Stimulated activated CD4-positive, alpha-beta T cell treated with anti-CD3 and anti-CD28 coated beads, Interleukin-1b, Interleukin-23, amount 100 ng/mL, for 24 hours (primary cell): ENCODE data around the gene SND1.

Experiments used
- DNase-seq, 4 experiments: peaks; one replicate each; pipeline ENCODE4 v3.0.0-alpha.2; 2020; ENCODE audit warnings: low read depth in 4 of 4, low spot score in 1 of 4

The SND1 gene

DNA sequence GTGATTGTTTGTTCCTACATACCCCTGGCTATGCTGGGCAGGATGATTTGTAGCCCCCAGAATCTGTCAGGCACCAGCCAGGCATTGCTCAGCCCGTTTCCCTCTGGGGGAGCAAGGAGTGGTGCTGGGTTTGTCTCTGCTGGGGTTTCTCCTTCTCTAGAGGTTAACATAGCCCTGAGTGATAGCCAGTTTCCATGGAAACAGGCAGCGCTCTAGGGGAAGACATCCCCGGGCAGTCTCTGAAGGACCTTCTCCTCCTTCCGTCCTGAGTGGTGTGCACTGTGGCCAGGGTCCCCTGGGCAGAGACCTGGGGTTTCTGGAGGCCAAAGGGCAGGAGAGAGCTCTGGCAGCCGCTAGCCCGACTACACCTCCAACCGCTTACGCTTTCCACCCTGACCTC, 429.8 kb downstream of the SND1 start:
- no peak for DNase-seq

DNA sequence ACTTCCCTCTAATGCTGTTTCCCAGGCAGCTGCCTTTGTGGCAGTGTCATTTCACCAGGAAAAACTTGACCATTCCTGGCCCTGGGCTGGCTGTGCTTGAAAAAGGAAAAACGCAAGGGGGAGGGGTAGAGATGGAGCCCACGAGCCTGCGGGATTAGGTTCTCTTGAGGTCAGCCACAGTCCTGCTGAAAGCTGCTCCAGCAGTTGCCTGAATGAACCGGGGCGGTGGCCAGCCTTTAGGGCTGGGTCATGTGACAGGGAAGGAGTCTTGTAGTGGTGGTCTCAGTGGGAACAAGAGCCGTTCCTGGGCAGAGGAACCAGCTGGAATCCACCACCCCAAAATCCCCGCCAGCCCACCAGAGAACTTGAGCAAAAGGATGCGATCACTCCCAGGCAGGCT, 430.4 kb downstream of the SND1 start:
- no peak for DNase-seq

DNA sequence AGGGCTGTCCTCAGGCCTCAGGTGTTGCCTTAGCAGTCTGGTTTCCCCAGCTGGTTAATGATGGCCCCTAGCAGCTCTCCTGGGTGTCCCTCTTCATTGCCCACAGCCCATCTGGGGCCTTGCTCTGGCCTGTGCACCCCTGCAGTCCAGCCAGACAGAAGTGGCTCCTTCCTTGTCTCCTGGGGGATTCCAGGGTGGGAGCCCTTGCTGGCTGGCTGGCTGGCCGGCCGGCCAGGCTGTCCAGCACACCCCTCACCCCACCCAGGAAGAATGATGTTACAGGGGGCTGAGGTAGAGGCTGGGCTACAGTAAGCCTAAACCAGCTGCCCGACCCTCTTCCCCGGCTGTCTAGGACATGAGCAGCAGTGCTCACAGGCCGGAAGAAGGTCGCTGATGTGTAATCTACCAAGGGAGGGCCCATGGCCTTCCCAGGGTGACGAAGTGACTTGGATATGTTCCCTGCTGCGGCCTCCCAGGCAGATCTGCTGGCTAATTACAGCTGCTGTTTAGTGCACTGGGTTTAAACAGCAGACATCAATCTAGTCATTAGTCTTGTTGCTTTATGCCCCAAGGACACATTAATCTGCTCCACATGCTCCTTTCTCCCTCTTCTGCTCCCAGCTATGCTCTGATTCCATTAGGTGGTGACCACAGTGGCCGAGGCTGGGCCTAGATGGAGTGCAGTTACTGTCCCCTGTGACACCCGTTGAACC, 433.1 kb downstream of the SND1 start:
- no peak for DNase-seq

DNA sequence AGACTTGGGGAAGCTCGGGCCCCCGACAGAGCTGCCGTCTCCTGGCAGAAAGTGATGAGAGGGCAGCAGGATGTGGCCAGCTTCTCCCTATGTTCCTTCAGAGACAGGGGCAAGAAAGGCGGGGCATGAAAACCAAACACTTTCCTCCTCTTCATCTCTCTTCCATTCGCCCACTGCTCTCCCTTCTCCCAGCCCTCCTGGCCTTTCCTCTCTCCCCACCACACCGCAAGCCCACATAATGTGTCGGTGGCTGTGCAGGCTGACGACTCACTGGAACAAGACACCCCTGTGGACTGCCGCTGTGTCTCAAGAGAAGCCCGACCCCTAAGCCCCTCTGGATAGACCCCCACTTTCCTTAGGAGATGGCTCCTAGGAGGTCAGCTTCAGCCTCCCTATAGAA, 438.5 kb downstream of the SND1 start:
- DNase-seq, result no peak

DNA sequence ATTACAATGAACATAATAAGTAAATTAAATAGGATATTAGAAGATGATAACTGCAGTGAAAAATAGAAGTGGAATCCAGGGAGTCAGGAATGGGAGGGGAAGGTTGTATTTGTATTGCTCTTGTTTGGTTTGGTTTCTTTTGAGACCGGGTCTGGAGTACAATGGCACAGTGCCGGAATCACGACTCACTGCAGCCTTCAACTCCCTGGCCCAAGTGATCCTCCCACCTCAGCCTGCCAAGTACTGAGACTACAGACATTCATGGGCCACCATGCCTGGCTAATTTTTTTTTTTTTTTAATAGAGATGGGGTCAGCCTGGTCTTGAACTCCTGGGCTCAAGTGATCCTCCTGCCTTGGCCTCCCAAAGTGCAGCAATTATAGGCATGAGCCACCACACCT, 439.1 kb downstream of the SND1 start:
- no peak for DNase-seq

DNA sequence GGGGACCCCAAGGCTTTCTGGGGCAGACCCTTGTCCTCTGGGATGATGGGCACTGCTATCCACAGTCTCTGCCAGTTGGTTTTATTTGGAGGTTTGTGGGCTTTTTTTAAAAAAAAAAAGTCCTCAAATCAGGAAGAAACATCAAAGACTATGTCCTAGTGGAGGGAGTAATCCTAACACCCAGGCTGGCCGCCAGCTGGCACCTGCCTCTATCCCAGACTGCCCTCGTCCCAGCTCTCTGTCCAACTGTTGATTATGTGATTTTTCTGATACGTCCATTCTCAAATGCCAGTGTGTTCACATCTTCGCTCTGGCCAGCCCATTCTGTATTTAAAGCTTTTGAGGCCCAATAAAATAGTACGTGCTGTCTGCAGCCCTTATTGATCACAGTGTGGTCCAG, 440.2 kb downstream of the SND1 start:
- no peak for DNase-seq

DNA sequence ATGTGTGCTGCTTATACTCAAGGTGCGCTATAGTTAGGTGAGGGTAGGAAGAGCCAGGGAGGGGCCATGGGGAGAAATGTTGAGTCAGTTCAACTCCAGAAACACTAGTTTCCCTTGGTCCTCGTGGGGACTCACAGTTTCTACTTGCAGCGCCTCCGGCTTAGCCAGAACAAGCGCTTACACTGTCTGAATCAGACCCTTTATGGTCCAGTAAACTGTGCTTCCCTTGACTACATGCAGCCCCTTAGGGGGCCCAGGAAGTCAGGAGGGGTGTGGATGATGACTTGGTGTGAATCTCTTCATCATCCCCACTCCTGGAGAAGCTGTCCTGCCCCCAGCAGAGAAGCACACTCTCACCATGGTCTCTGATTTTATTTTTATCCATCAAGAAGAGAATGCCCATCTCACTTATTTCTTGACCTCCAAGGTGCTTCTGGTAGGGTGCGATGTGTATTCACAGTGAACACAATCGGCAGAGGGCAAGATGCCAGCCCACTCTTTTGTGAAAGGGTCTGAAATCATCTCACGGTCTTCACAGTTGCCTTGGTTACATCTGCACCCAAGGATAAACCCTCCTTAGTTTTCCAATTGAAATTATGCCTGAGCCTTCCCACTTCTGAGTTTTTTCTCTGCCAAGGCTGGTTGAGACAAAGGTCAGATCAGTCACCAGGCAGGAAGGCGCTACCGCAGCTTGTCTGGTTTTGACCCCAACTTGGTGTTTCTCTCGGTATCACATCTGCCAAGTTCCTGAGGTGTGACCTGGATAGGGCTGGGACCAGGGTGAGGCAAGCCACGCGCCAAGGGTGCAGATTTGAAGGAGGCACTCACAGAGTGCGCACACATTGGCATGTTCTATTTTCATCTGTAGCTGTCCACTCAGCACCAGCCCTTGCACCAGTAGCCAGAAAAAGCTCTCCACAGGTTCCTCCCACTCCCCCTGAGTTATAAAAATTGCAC, 441.9 kb downstream of the SND1 start:
- DNase-seq, result no peak

DNA sequence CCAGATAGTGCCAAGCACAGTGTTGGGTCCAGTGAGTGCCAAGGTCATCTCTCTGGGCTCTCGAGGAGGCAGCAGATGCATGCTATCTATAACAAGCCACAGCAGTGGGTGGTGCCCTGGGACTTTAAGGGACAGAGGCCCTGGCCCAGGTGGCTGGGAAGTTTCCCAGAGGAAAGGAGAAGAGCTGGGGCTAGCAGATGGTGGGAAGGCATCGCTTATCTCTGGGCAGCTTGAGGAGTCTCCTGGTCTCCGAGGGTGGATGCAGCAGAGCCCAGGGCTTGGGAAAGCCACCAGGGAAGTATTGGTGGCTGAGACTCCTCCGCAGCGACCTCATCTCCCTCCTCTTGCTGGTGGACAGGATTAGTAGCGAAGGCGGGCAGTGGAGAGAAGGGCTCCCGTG, 442.7 kb downstream of the SND1 start:
- DNase-seq, result no peak

DNA sequence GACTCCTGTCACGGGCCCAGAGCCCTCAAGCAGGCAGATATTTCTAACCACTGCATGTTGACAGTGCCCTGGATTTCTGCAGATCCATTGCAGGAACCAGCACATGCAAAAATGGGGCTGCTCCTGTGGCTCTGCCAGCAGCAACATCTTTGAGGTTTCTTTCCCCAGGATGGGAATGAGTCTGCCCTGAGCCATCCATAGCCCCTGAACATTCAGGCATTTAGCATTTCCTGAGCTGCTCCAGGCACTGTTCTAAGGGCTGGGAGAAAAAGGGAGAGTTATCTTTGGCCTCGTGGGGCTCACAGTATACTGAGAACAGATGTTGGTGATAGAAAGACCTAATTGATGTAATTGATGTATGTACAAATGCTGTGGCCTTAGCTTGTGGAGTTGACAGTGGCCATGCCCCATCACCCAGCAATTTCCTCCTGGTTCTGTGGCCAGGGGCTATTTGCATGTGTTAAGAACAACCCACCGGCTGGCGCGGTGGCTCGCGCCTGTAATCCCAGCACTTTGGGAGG, 445.3 kb downstream of the SND1 start:
- DNase-seq, result no peak

DNA sequence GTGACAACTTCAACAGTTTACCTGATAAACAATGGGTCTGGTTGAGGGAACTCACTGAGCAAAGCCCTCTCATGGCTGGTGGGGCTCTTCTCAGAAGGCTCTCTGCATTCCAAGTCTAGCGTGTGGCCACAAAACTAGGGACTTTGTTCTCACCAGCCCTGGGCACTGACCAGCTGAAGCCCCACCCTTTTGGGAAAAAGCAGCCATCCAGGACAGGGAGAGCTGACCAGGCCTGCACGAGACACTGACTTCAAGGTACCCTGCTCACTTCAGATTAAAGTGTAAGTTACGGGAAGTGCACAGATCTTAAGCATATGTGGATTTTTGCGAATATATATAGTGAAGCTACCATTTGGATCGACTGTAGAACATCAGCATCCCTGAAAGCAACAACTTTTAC, 446.6 kb downstream of the SND1 start:
- DNase-seq, result no peak

DNA sequence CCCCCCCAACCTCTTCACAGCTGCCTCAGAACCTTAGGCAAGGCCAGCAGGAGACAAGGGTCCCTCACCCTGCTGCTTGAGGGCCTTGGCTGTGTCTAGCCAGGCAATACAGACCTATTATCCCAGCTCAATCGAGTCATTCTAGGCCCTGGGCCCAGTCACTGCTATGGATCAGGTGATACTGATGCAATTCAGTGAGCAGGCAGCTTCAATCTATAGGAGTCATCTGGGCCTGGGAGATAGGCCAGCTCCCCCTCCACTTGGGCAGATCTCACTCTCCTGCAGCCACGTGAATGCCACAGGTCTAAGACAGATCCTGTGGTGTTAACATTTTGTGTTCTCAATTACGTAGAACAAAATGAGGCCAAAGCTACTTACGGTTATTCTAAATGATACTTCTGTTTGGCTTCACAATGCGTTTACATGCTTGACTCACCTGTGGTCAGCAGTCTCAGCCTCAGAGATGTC, 447.2 kb downstream of the SND1 start:
- no peak for DNase-seq

DNA sequence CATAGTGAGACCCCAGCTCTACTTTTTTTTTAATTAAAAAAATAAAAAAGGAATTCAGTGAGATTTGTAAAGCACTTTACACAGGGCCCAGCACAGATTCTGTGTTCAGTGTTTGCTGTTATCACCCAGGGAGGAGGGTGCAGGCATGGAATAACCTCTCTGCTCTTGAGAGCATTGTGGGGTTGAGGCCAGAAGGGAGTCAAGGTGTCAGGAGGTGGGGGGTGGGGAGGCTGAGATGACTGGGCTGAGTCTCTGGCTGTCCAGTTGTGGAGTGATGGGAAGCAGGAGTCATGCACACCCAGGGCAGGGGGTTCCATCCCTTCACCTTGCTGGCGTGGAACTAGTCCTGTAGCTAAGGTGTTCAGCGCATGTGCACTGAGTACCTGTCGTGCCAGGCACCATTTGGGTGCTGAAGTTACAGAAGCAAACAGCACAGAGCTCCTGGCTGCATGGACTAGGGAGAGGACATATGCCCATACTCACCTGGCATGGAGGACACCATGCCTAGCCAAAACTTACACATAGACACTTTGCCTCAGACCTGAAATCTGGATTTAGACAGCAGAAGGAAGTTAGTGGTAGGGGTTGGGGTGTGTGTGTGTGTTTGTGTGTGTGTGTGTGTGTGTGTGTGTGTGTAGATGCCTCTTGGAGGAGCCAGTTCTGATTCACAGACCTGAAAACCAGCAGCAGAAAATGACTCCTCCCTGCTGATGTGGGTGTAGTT, 448.4 kb downstream of the SND1 start:
- DNase-seq, result no peak

DNA sequence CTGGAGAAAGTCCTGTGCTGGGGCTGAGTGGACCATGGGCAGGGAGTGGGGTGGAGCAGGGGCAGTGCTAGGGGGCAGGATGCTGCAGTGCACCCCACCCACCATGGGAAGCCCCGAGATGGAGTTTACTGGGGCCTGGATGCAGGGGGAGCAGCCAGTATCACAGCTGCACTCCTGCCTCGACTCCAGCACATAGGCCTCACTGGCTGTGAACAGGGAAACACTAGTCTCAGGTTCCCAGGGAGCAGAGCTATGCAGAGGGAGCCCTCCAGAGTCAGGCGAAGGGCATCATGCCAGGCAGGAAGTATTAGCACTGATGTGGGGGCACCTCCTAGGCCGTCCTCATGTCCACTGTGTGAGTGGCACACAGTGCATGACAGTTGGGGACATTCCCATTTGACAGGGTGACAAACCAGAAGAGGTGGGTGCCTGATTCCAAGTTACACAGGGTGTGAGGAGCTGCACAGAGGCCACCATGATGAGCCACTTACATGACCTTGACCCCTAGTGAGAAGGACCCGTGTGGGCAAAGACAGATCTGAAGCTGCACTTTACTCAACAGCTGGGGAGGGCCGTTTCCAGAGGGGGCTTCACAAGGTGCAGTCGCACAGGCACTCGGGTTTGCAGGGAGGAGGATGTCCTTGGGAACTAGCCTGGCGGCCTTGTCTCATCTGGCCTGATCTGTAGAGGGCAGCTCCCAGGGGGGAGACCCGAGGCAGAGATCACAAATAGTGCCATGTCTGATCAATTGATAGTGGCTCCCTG, 449.1 kb downstream of the SND1 start:
- DNase-seq, result no peak

DNA sequence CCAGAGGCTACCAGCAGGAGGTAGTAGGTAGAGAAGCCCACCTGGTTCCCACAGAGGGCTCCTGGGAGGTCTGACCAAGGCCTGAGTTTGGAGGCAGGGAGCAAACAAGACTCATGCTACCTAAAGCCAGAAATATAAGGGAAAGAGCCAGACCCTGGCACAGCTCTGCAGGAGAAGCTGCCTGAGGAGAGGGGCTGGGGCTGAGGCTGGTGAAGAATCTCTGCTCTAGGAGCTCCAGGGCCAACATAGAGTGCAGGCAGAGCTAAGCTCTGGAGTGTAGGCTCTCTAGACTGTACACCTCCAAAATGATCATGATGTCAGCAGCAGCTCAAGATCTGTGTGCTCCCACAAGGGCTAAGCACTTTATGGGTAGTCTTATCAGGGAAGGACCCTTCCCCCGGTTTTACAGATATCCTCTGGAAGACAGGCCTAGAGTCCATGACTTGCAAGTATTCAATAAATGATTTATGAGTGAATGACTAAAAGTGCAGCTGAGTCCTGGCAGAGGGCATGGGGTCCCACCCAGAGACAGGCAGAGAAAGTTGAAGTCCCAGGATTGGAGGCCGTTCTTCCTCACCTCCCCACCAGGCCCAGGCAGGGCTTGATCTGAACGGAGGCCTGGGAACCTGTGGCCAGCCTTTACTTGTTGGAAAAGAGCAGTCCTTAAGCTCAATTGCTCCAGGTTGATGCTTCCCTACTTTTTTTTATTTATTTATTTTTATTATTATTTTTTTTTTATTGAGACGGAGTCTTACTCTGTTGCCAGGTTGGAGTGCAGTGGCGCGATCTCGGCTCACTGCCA, 450.7 kb downstream of the SND1 start:
- no peak for DNase-seq

DNA sequence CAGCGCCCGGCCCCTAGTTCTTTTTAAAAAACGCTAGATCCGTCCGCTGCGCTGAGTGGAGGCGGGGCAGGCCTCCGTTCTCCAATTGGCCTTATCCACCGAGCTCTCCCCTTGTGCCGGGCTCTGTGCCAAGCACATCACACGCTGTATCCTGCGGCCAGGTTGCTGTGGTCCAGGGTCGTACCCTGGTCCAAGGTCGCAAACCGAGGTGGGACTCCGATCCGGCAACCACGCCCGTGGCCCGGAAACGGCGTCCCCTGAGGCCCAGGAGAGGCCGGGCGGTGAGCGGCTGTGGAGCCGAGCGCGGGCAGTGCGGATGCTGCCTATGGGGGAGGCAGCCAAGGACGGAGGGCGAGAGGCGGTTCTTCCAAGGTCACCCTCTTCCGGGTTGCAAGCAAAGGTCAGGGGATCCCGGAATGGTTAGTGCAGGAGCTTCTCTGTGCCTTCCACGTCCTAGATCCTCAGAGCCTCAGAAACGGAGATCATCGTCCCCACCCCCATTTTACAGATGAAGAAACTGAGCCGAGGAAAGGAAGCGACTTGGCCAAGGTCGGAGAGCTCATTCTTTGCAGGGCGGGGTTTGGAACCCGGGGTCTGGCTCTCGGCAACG, 451.6 kb downstream of the SND1 start:
- no peak for DNase-seq

DNA sequence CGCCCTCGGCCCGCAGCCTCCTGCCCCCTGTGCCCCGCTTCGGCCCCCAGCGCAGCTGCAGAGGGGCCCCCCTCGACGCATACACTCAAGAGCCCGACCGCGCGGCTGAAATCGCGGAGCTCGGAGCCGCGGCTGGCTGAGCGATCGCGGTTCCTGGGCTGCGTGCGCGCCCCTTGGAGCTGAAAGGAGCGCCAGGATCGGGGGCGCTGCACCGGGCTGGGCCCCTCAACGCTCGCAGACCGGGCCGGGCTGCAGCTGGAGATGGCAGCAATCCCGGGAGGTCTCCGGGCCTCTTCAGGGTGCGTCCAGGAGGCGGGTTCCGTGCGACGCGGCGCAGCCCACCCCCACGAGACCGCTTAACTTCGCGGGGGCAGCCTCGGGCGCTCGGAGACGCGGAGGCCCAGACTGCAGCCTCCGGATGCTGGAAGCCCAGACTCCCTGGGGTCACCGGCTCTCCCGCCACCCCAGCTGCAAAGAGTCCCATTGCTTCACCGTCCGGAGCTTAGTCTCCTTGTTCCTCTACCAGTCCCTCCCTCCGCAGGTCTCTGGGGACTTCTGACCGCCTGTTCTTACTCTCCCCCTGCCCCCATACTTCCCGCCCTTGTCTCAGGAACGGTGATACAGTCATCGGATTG, 452.2 kb downstream of the SND1 start:
- no peak for DNase-seq

DNA sequence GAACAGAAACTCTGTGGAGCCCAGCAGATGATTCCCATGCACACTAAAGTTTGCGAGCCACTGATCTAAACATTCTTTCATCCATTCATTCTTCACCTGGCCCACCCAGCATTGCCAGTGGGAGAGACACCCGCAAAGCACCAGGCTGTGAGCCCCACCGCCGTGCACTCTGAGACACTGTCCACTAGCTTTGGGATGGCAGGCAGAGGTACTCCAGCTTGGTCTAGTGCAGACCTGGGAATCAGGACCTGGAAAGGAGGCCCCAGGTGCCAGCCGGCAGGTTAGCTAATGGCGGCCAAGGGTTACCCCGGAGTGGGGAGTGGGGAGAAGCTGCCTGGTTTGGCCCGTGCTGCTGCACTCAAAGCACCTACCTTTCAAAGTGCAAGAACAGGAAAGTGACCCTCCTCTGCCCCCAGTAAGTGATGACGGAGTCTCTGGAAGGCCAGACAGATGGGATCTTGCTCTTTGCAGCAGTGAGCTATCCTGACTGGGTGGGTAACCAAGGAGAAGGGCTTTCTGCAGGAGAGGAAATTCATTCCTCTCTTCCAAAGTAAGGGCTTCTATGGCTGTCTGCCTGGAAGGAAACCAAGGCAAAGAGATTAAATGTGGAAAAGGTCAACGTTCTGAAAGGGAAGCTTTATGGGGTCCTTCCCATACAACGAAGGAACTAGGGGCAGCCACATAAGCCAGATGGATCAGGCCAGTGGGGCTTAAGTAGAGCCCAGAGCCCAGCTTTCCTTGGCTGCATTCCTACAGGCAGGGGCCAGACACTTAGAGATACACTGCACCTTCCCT, 453.4 kb downstream of the SND1 start:
- DNase-seq, result no peak

DNA sequence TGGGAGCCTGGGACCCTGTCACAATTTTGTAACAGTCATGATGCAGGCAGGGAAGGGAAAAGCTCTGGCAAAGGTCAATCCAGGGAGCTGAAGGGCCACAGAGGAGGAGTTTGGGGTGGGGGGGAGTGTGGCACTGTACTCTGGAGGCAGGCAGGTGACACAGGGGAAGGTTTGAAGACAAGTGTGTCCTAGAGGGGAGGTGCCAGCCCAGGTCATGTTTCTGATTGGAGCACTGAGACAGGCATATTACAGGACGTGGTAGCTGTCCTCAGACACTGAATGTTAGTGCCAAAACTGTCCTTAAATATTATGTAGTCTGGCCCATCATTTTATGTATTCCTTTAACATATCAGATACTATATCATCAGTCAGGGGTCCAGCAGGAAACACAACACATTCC, 454.8 kb downstream of the SND1 start:
- DNase-seq, result no peak
